ENCODE data around the gene TASOR2. TPM values are rescaled to one million over a fixed set of nuclear protein-coding genes. Genes with fewer than 3 reads are reported as not detected.

The TASOR2 gene
- total RNA-seq, 2 experiments from 2014 or later = 36.4 to 37.7 TPM

DNA sequence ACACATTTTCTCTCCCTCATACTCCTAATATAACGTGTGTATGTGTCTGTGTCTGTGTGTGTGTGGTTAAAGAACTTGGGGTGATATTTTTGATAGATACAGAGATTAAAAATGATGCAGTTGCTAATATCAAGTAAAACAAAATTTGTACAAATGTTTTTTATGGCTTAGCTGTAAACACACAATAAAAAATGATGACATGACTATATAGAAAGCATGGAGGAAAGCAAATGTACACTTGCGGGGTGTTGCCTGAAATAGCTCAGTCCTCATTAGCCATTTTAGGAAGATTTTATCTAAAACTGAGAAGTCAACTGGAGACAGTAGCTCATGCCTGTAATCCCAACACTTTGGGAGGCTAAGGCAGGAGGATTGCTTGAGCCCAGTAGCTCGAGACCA, 5.6 kb upstream of the TASOR2 start:
- no peaks in the 10 kb centered on the region for H3K27me3 Mint-ChIP-seq (ENCODE audit: low read depth)
- no peak overlapping the region for H3K4me3 Mint-ChIP-seq
- CTCF ChIA-PET = interaction anchor here (0.7 to 1.3 kb wide), 2 partner anchors 11 to 56 kb away, joined by 3 to 4 read pairs; no protein-coding TSS in a partner anchor
- DNase-seq = no peak
- H3K36me3 Mint-ChIP-seq (ENCODE audit: low read depth) = no peaks in the 10 kb centered on the region
- H3K27ac Mint-ChIP-seq = no peak overlapping the region
- H3K4me1 Mint-ChIP-seq (ENCODE audit: low read depth) = peaks cover 14% of the 10 kb centered on the region
- peaks cover 5% of the 10 kb centered on the region for H3K9me3 Mint-ChIP-seq
- intact Hi-C loops (cut with micrococcal nuclease) = no loop called here

DNA sequence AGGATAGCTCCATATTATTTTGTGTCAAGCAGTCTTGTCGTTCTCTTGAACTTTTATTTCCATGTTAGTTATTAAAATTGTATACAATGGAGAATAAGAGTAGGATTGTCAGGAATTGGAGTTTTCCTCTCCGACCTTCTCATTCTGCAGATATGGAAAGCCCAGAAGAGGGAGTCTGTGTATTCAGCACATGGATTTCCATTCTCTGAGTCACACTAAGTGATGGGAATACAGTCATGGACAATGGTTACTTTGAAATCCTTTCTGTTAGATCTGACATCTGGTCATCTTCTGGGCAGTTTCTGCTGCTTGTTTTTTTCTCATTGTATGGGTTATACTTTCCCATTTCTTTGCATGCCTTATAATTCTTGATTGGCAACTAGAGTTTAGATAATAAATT, 5.0 kb upstream of the TASOR2 start:
- Mint-ChIP-seq H3K27ac (no peak overlapping the region), H3K4me3 (no peak overlapping the region), H3K27me3 (ENCODE audit: low read depth) (no peaks in the 10 kb centered on the region), H3K9me3 (no peaks in the 10 kb centered on the region), H3K36me3 (ENCODE audit: low read depth) (no peaks in the 10 kb centered on the region), H3K4me1 (ENCODE audit: low read depth) (peaks cover 19% of the 10 kb centered on the region)
- intact Hi-C loops (cut with micrococcal nuclease) = loop anchor here (10.0 kb wide), 1 partner anchor 235 kb away; no protein-coding TSS in a partner anchor
- CTCF ChIA-PET = interaction anchor here (0.7 to 1.3 kb wide), 2 partner anchors 11 to 56 kb away, joined by 3 to 4 read pairs; no protein-coding TSS in a partner anchor
- no peak for DNase-seq

DNA sequence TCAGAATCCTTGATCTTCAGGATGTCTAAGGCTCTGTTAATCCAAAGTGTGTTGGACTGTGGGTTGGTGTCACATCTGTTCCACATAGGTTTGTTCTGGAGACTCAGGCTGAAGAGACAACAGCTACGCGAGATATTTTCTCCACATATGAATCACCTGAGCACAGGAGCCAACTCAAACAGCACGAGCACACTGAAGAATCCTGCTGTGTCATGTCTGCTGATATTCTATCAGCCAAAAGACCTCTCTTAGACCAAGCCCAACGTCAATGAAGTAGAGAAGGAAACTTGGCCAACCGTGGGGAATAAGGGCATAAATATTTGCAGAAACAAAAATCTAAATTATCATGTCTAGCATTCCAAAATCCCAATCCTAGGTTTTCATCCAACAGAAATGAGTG, 2.7 kb upstream of the TASOR2 start:
- CTCF ChIA-PET = interaction anchor here (1.7 kb wide), 1 partner anchor 52 kb away, joined by 4 read pairs; no protein-coding TSS in a partner anchor
- Mint-ChIP-seq H3K4me3 (no peak overlapping the region), H3K27me3 (ENCODE audit: low read depth) (no peaks in the 10 kb centered on the region), H3K27ac (no peak overlapping the region), H3K36me3 (ENCODE audit: low read depth) (no peaks in the 10 kb centered on the region), H3K4me1 (ENCODE audit: low read depth) (peaks cover 25% of the 10 kb centered on the region), H3K9me3 (no peaks in the 10 kb centered on the region)
- no peak for DNase-seq
- intact Hi-C loops (cut with micrococcal nuclease) = loop anchor here (10.0 kb wide), 1 partner anchor 237 kb away; no protein-coding TSS in a partner anchor

DNA sequence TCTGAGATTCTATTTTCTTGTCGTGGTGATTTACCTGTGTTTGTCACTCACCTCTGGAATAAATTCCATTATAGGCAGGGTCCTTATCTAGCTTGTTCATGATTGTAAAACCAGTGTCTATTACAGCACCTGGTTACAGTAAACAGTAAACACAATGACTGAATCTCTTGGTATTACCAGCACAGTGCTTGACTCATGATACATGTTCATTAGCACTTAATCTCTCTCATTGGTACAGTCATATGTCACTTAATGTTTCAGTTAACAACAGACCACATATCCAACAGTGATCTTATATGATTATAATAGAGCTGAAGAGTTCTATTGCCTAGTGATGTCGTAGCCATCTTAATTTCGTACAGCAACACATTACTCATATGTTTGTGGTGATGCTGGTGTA, 1.6 kb upstream of the TASOR2 start:
- Mint-ChIP-seq H3K27ac (no peak overlapping the region), H3K27me3 (ENCODE audit: low read depth) (no peaks in the 10 kb centered on the region), H3K4me3 (no peak overlapping the region), H3K36me3 (ENCODE audit: low read depth) (peaks cover 3% of the 10 kb centered on the region), H3K4me1 (ENCODE audit: low read depth) (peaks cover 34% of the 10 kb centered on the region), H3K9me3 (no peaks in the 10 kb centered on the region)
- intact Hi-C loops (cut with micrococcal nuclease) = loop anchor here (10.0 kb wide), 1 partner anchor 238 kb away; no protein-coding TSS in a partner anchor
- DNase-seq = no peak
- CTCF ChIA-PET = interaction anchor here (0.6 to 0.7 kb wide), 2 partner anchors 60 to 595 kb away, joined by 3 read pairs; no protein-coding TSS in a partner anchor

DNA sequence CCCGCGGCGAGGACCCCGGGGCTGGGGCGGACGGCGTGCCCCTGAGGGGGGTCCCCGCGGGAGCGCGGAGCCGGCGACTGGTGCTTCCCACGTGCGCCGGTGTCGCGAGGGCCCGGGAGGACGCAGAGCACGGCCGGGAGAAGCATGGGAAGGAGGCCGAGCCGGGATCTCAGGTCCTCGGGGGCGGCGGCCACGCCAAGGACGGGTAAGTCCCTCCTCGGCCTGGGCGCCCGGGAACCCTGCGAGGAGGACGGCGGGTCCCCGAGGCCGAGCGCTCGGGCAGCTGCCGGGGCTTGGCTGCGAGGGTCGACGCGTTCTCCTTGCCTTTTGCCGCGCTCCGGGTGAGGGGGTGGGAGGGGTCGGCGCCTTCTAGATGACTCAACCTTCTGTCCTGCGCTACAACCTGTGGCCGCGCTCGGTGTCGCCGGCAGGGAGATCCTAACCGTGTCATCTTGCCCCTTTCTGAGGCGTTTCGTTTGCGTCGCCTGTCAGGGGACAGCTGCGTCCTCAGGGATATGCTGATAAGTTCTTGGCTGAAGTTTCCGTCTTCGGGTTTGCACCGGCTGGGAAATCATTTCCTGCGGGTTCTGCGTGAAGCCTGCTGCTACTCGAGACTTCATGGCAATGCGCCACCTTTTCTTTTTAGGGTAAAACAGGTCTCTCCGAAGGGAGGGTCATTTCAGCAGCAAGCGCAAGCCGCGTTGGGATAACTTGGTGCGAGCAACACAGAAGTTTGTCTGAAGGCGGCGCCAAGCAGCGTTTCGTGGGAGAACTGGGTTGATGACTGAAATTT, 529 bp downstream of the TASOR2 start:
- peak overlapping the region; percentile 94 for H3K27ac Mint-ChIP-seq
- peaks cover 6% of the 10 kb centered on the region for H3K36me3 Mint-ChIP-seq (ENCODE audit: low read depth)
- H3K4me1 Mint-ChIP-seq (ENCODE audit: low read depth) = peaks cover 48% of the 10 kb centered on the region
- peak overlapping the region; percentile 87 for H3K4me3 Mint-ChIP-seq
- peak; percentile 81 for DNase-seq
- CTCF ChIA-PET = interaction anchor here (0.7 kb wide), 1 partner anchor 55 kb away, joined by 3 read pairs; no protein-coding TSS in a partner anchor
- intact Hi-C loops (cut with micrococcal nuclease) = loop anchor here (1.0 to 10.0 kb wide), 10 partner anchors 8 to 404 kb away; partner anchors contain the start of genes ASB13, FBH1, GDI2 and IL15RA
- no peaks in the 10 kb centered on the region for H3K27me3 Mint-ChIP-seq (ENCODE audit: low read depth)
- H3K9me3 Mint-ChIP-seq = no peaks in the 10 kb centered on the region

DNA sequence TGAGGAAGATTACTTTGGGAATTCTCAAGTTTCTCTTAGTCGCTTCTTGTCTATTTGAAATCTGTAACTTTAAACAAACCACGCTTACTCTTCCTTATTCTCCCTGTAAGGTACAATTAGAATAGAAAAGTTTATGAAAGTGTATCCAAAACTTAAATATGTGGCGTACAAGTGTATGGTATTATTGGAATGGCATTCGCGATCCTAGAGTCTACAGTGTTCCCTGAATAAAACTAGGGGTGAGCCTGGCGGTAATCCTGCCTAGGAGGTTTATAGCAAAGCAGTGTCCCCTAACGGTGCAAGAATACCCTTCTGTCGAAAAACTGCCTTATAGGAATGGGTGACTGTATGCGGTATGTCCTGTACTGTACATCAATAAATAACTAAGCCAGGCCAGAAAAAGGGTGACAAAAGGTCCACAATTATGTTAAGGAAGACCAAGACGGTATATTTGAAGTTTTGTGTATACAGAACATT, 1.2 kb downstream of the TASOR2 start:
- H3K4me1 Mint-ChIP-seq (ENCODE audit: low read depth) = peaks cover 54% of the 10 kb centered on the region
- intact Hi-C loops (cut with micrococcal nuclease) = loop anchor here (1.0 to 10.0 kb wide), 7 partner anchors 7 to 403 kb away; partner anchors contain the start of genes FBH1, IL15RA and RBM17

DNA sequence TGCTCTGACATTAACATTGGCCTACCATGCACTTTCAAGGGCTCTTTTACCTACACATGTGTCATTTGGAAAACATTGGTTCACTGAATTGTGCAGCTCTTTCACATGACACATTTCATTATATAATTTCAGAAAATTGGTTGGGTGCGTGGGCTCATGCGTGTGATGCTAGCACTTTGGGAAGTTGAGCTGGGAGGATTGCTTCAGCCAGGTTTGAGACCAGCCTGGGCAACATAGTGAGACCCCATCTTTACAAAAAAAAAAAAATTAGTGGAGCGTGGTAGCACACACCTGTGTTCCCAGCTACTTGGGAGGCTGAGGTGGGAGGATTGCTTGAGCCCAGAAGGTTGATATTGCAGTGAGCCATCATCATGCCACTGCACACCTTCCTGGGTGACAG, 3.9 kb downstream of the TASOR2 start:
- no peak for DNase-seq
- H3K27ac Mint-ChIP-seq = no peak overlapping the region
- peaks cover 62% of the 10 kb centered on the region for H3K4me1 Mint-ChIP-seq (ENCODE audit: low read depth)
- H3K27me3 Mint-ChIP-seq (ENCODE audit: low read depth) = no peaks in the 10 kb centered on the region
- intact Hi-C loops (cut with micrococcal nuclease) = loop anchor here (10.0 kb wide), 1 partner anchor 244 kb away; no protein-coding TSS in a partner anchor
- H3K36me3 Mint-ChIP-seq (ENCODE audit: low read depth) = peaks cover 6% of the 10 kb centered on the region
- no peak overlapping the region for H3K4me3 Mint-ChIP-seq
- H3K9me3 Mint-ChIP-seq = no peaks in the 10 kb centered on the region
- CTCF ChIA-PET = interaction anchor here (0.6 to 1.0 kb wide), 3 partner anchors 65 to 98 kb away, joined by 3 to 4 read pairs (median 3); no protein-coding TSS in a partner anchor

More for the DNA sequence above, 1.2 kb downstream of the TASOR2 start:
- DNase-seq = no peak
- peak overlapping the region; percentile 87 for H3K4me3 Mint-ChIP-seq
- no peaks in the 10 kb centered on the region for H3K27me3 Mint-ChIP-seq (ENCODE audit: low read depth)
- H3K27ac Mint-ChIP-seq = peak overlapping the region; percentile 89
- CTCF ChIA-PET = no interaction called here
- peaks cover 6% of the 10 kb centered on the region for H3K36me3 Mint-ChIP-seq (ENCODE audit: low read depth)
- H3K9me3 Mint-ChIP-seq = no peaks in the 10 kb centered on the region

DNA sequence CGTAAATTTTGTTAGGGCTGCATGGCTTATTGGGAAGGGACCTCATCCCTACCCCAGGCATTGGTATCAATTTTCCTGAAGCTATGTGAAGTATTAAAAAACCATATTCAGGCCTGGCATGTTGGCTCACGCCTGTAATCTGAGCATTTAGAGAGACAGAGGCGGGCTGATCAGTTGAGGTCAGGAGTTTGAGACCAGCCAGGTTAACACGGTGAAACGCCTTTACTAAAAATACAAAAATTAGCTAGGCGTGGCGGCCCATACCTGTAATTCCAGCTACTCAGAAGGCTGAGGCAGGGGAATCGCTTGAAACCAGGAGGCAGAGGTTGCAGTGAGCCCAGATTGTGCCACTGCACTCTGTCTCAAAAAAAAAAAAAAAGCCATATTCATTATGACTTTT, 7.1 kb downstream of the TASOR2 start:
- no peak for DNase-seq
- H3K36me3 Mint-ChIP-seq (ENCODE audit: low read depth) = peaks cover 6% of the 10 kb centered on the region
- H3K27ac Mint-ChIP-seq = no peak overlapping the region
- CTCF ChIA-PET = interaction anchor here (0.5 to 0.9 kb wide), 4 partner anchors 62 to 709 kb away, joined by 3 read pairs; no protein-coding TSS in a partner anchor
- intact Hi-C loops (cut with micrococcal nuclease) = loop anchor here (2.0 kb wide), 2 partner anchors 19 to 121 kb away; partner anchors contain the start of gene GDI2
- peaks cover 72% of the 10 kb centered on the region for H3K4me1 Mint-ChIP-seq (ENCODE audit: low read depth)
- peak overlapping the region; percentile 52 for H3K4me3 Mint-ChIP-seq
- no peaks in the 10 kb centered on the region for H3K27me3 Mint-ChIP-seq (ENCODE audit: low read depth)
- H3K9me3 Mint-ChIP-seq = no peaks in the 10 kb centered on the region

DNA sequence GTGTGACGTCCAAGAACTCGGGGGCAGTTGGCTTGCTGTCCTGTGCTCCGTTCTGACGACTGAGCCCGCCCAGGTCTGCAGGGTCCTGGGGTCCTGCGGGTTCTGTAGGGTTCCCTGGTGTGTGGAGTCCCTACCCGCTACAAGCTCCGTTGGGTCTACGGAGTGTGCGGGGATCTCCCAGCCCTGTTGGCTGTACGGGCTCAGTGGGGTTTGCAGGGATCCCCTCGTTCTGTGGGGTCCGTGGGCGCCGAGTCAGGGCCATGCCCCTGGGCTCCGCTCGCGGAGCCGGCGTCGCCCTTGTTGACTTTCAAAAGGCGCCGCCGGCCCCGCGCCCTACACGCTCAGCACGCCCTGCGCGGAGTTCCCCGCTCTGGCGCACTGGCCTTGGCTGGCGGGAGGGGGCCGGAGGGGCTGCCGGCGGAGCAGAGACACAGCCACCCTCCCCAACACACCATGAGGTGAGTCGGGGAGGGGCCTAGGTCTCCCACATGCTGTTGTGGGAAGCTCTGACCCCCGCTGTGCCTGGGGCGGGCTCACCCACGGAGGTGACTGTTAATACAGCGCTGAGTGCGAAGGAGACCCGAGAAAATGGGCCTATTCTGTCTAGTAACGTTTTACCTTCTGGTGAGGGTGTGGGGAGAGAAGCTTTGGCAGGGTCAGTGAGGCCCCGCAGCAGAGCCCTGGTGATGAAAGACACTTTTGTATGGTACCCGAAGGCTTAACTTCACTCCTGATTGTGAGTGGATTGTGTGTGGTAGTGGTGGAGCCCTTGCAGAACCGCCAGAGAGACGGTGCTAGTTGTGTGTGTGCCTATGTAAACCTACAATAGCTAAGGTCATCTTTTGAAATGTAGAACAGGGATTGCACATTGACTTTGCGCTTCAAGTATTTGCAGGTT, 8.1 kb downstream of the TASOR2 start:
- no peaks in the 10 kb centered on the region for H3K27me3 Mint-ChIP-seq (ENCODE audit: low read depth)
- peaks cover 6% of the 10 kb centered on the region for H3K36me3 Mint-ChIP-seq (ENCODE audit: low read depth)
- H3K9me3 Mint-ChIP-seq = no peaks in the 10 kb centered on the region
- peaks cover 74% of the 10 kb centered on the region for H3K4me1 Mint-ChIP-seq (ENCODE audit: low read depth)
- H3K27ac Mint-ChIP-seq = peak overlapping the region; percentile 76
- peak overlapping the region; percentile 68 for H3K4me3 Mint-ChIP-seq
- intact Hi-C loops (cut with micrococcal nuclease) = loop anchor here (1.0 to 2.0 kb wide), 3 partner anchors 7 to 120 kb away; partner anchors contain the start of gene GDI2
- peak; percentile 77 for DNase-seq
- CTCF ChIA-PET = interaction anchor here (0.5 to 0.7 kb wide), 2 partner anchors 62 to 69 kb away, joined by 3 read pairs; no protein-coding TSS in a partner anchor

DNA sequence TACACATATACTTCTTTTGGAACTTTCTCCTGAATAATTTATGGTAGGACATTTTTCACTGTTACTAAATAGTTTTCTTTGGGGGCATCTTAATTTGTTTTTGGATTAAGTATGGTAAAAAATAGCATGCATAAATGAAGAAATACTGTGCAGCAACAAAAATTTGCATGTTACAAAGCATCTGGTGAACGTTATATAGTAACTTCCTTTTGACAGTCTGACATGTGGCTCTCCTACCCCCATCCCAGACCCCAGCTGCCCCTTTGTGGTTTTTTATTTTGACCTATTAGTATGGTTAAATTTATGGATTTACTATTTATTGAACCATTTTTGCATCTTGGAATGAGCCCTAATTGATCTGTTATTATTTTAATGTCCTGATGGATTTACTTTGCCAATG, 9.9 kb downstream of the TASOR2 start:
- Mint-ChIP-seq H3K27ac (no peak overlapping the region), H3K4me1 (ENCODE audit: low read depth) (peaks cover 66% of the 10 kb centered on the region), H3K36me3 (ENCODE audit: low read depth) (no peaks in the 10 kb centered on the region), H3K9me3 (no peaks in the 10 kb centered on the region), H3K4me3 (no peak overlapping the region), H3K27me3 (ENCODE audit: low read depth) (no peaks in the 10 kb centered on the region)
- DNase-seq = no peak
- intact Hi-C loops (cut with micrococcal nuclease) = no loop called here
- CTCF ChIA-PET = interaction anchor here (0.6 kb wide), 1 partner anchor 37 kb away, joined by 4 read pairs; no protein-coding TSS in a partner anchor

DNA sequence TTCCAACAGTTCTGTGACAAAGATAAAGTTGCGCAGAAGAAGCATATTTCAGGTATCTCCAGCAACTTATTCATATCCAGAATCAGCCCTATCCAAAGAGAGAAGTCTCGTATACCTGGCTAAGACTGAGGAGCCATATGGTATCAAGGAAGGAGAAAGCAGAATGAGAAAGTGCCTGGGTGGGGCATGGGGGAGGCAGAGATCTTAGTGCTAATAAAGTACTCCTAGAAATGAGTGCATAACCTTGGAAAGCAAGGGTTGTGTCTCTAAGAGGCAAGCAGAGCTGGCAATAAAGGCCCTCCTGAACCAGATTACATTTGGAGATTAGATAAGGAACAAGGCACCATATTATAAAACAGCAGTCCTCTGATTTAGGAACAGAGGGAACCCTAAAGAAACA, 12.7 kb downstream of the TASOR2 start:
- H3K4me1 Mint-ChIP-seq (ENCODE audit: low read depth) = peaks cover 45% of the 10 kb centered on the region
- no peaks in the 10 kb centered on the region for H3K36me3 Mint-ChIP-seq (ENCODE audit: low read depth)
- no peak for DNase-seq
- intact Hi-C loops (cut with micrococcal nuclease) = no loop called here
- no peak overlapping the region for H3K27ac Mint-ChIP-seq
- H3K9me3 Mint-ChIP-seq = no peaks in the 10 kb centered on the region
- CTCF ChIA-PET = interaction anchor here (0.5 to 0.8 kb wide), 2 partner anchors 90 to 162 kb away, joined by 4 to 6 read pairs; no protein-coding TSS in a partner anchor
- no peaks in the 10 kb centered on the region for H3K27me3 Mint-ChIP-seq (ENCODE audit: low read depth)
- H3K4me3 Mint-ChIP-seq = no peak overlapping the region

Measured in activated naive CD4-positive, alpha-beta T cell treated with anti-CD3 and anti-CD28 coated beads for 36 hours (primary cell).